CD8-positive, alpha-beta memory T cell (primary cell): Measurements from ENCODE around the gene MYO5B. TPM values are rescaled to one million over a fixed set of nuclear protein-coding genes. Genes with fewer than 3 reads are reported as not detected.

Experiments used
- CTCF ChIA-PET: fragments of 350-600 bp; sonication (Branson Sonifier 250); formaldehyde crosslinking; loops from one replicate; lab custom pipeline; 2021; ENCODE audit warnings: antibody characterized with exemption; lab: Charles Lee
- POLR2A ChIA-PET: fragments of 350-600 bp; sonication (Branson Sonifier 250); formaldehyde crosslinking; loops from one replicate; lab custom pipeline; 2021; ENCODE audit warnings: antibody characterized with exemption; lab: Charles Lee
- DNase-seq, 5 donors: peaks; one replicate each; pipeline versions ENCODE4 v3.0.0 to v3.0.0-alpha.2; 2020 to 2022; ENCODE audit warnings: mixed read lengths in 1 of 5
- H3K27ac ChIP-seq: one replicate; pipeline ENCODE4 v1.7.0; 2013; ENCODE audit warnings: low read depth, mild to moderate bottlenecking, low read length, moderate library complexity
- H3K27me3 ChIP-seq: 2 replicates; pipeline ENCODE4 v1.7.0; 2013; ENCODE audit warnings: low read length, mild to moderate bottlenecking; ENCODE audit not compliant: insufficient read depth, poor library complexity, severe bottlenecking
- H3K36me3 ChIP-seq: 2 replicates; pipeline ENCODE4 v1.7.0; 2013; ENCODE audit warnings: mild to moderate bottlenecking, low read length, moderate library complexity; ENCODE audit not compliant: insufficient read depth
- H3K4me1 ChIP-seq: 2 replicates; pipeline ENCODE4 v1.7.0; 2013; ENCODE audit warnings: mild to moderate bottlenecking, low read length, moderate library complexity; ENCODE audit not compliant: insufficient read depth
- H3K4me3 ChIP-seq: 2 replicates; pipeline ENCODE4 v1.7.0; 2013; ENCODE audit warnings: mild to moderate bottlenecking, low read length
- H3K9me3 ChIP-seq: 2 replicates; pipeline ENCODE4 v1.7.0; 2013; ENCODE audit warnings: mild to moderate bottlenecking, low read length
- H3K27ac Mint-ChIP-seq, 8 donors: one replicate each; pipeline ENCODE4 v1.8.0; 2020 to 2021; ENCODE audit warnings: mixed read lengths in 8 of 8, mild to moderate bottlenecking in 6 of 8, inconsistent platforms in 3 of 8, moderate library complexity in 3 of 8
- H3K27me3 Mint-ChIP-seq, 2 donors: one replicate each; pipeline ENCODE4 v1.8.0; 2020 to 2021; ENCODE audit warnings: mixed read lengths in 2 of 2, mild to moderate bottlenecking in 1 of 2, moderate library complexity in 1 of 2
- H3K36me3 Mint-ChIP-seq, 3 donors: one replicate each; pipeline ENCODE4 v1.8.0; 2020 to 2021; ENCODE audit warnings: mixed read lengths in 3 of 3, inconsistent platforms in 1 of 3, mild to moderate bottlenecking in 1 of 3
- H3K4me1 Mint-ChIP-seq, 3 donors: one replicate each; pipeline ENCODE4 v1.8.0; 2020 to 2021; ENCODE audit warnings: mixed read lengths in 3 of 3, inconsistent platforms in 1 of 3, mild to moderate bottlenecking in 1 of 3
- H3K4me3 Mint-ChIP-seq, 7 donors: one replicate each; pipeline ENCODE4 v1.8.0; 2020 to 2021; ENCODE audit warnings: mixed read lengths in 7 of 7, mild to moderate bottlenecking in 6 of 7, moderate library complexity in 4 of 7, inconsistent platforms in 2 of 7
- H3K9me3 Mint-ChIP-seq, 5 donors: one replicate each; pipeline ENCODE4 v1.8.0; 2020 to 2022; ENCODE audit warnings: mixed read lengths in 5 of 5, mild to moderate bottlenecking in 3 of 5, moderate library complexity in 2 of 5, inconsistent platforms in 1 of 5
- polyA plus RNA-seq: library from polyadenylated mRNA; unstranded; fragments of 300-500 nt; fragmentation: Illumina TruSeq; gene quantifications from one replicate; pipeline ENCODE4 v1.2.3, GENCODE V29; 2021
- total RNA-seq, 2 experiments: library from RNA; stranded (reverse); gene quantifications; one replicate each; pipeline ENCODE4 v1.2.3, GENCODE V29; 2021

Gene MYO5B
- total and polyA plus RNA-seq, 3 experiments from 2014 or later: 0.07 to 0.11 TPM; not detected in 1

- CTCF ChIA-PET: interaction anchor here (1.0 kb wide), 1 partner anchor 170 kb away, joined by 4 read pairs; no protein-coding TSS in a partner anchor
These were observed 7.3 kb downstream of the MYO5B start for GRCh38 chr18:50187659-50188058.

GRCh38 chr18:50186385-50186784 is 8.6 kb downstream of the MYO5B start:
- Mint-ChIP-seq H3K27me3 (peaks cover 8 to 54% of the 10 kb centered on the region in 2 donors), H3K9me3 (no peaks in the 10 kb centered on the region), H3K4me1 (no peaks in the 10 kb centered on the region), H3K36me3 (no peaks in the 10 kb centered on the region), H3K27ac (no peak overlapping the region), H3K4me3 (no peak overlapping the region)
- H3K4me1 ChIP-seq: no peaks in the 10 kb centered on the region
- no peak overlapping the region for H3K4me3 ChIP-seq
- POLR2A ChIA-PET: no interaction called here
- no peaks in the 10 kb centered on the region for H3K9me3 ChIP-seq
- peaks cover 5% of the 10 kb centered on the region for H3K27me3 ChIP-seq
- CTCF ChIA-PET: no interaction called here
- no peaks in the 10 kb centered on the region for H3K36me3 ChIP-seq
- no peak for DNase-seq
- no peak overlapping the region for H3K27ac ChIP-seq

More at GRCh38 chr18:50187659-50188058, 7.3 kb downstream of the MYO5B start:
- no peaks in the 10 kb centered on the region for H3K4me1 Mint-ChIP-seq
- H3K4me3 Mint-ChIP-seq: no peak overlapping the region
- no peak overlapping the region for H3K4me3 ChIP-seq
- no peaks in the 10 kb centered on the region for H3K36me3 Mint-ChIP-seq
- no peak overlapping the region for H3K27ac ChIP-seq
- no peaks in the 10 kb centered on the region for H3K4me1 ChIP-seq
- H3K27me3 Mint-ChIP-seq: peaks cover 16 to 59% of the 10 kb centered on the region in 2 donors
- no peaks in the 10 kb centered on the region for H3K36me3 ChIP-seq
- no peak for DNase-seq
- POLR2A ChIA-PET: no interaction called here
- no peaks in the 10 kb centered on the region for H3K9me3 ChIP-seq
- no peak overlapping the region for H3K27ac Mint-ChIP-seq
- peaks cover 5% of the 10 kb centered on the region for H3K27me3 ChIP-seq
- no peaks in the 10 kb centered on the region for H3K9me3 Mint-ChIP-seq

GRCh38 chr18:50183556-50183955 is 11.4 kb downstream of the MYO5B start:
- CTCF ChIA-PET: no interaction called here
- no peak for DNase-seq

GRCh38 chr18:50182511-50182910 is 12.4 kb downstream of the MYO5B start:
- H3K4me3 Mint-ChIP-seq: no peak overlapping the region
- no peaks in the 10 kb centered on the region for H3K36me3 Mint-ChIP-seq
- no peaks in the 10 kb centered on the region for H3K4me1 ChIP-seq
- H3K27ac Mint-ChIP-seq: no peak overlapping the region
- no peaks in the 10 kb centered on the region for H3K9me3 Mint-ChIP-seq
- no peak for DNase-seq
- peaks cover 5% of the 10 kb centered on the region for H3K27me3 ChIP-seq
- no peak overlapping the region for H3K4me3 ChIP-seq
- no peaks in the 10 kb centered on the region for H3K4me1 Mint-ChIP-seq
- no peak overlapping the region for H3K27ac ChIP-seq
- H3K27me3 Mint-ChIP-seq: peaks cover 9 to 49% of the 10 kb centered on the region in 2 donors
- no peaks in the 10 kb centered on the region for H3K9me3 ChIP-seq
- CTCF ChIA-PET: no interaction called here
- POLR2A ChIA-PET: no interaction called here
- no peaks in the 10 kb centered on the region for H3K36me3 ChIP-seq

More at GRCh38 chr18:50183556-50183955, 11.4 kb downstream of the MYO5B start:
- H3K9me3 Mint-ChIP-seq: no peaks in the 10 kb centered on the region
- no peak overlapping the region for H3K27ac Mint-ChIP-seq
- no peaks in the 10 kb centered on the region for H3K36me3 Mint-ChIP-seq
- no peaks in the 10 kb centered on the region for H3K9me3 ChIP-seq
- no peak overlapping the region for H3K27ac ChIP-seq
- H3K4me1 ChIP-seq: no peaks in the 10 kb centered on the region
- peaks cover 8 to 46% of the 10 kb centered on the region in 2 donors for H3K27me3 Mint-ChIP-seq
- peaks cover 5% of the 10 kb centered on the region for H3K27me3 ChIP-seq
- H3K36me3 ChIP-seq: no peaks in the 10 kb centered on the region
- H3K4me1 Mint-ChIP-seq: no peaks in the 10 kb centered on the region
- POLR2A ChIA-PET: no interaction called here
- H3K4me3 ChIP-seq: no peak overlapping the region
- H3K4me3 Mint-ChIP-seq: no peak overlapping the region

GRCh38 chr18:50181590-50181989 is 13.4 kb downstream of the MYO5B start:
- no peaks in the 10 kb centered on the region for H3K9me3 Mint-ChIP-seq
- Histone ChIP-seq H3K4me3 (no peak overlapping the region), H3K27ac (no peak overlapping the region), H3K9me3 (no peaks in the 10 kb centered on the region), H3K4me1 (no peaks in the 10 kb centered on the region), H3K27me3 (peaks cover 5% of the 10 kb centered on the region), H3K36me3 (no peaks in the 10 kb centered on the region)
- DNase-seq: no peak
- no peaks in the 10 kb centered on the region for H3K4me1 Mint-ChIP-seq
- ChIA-PET CTCF (no interaction called here), POLR2A (no interaction called here)
- H3K4me3 Mint-ChIP-seq: no peak overlapping the region
- H3K36me3 Mint-ChIP-seq: no peaks in the 10 kb centered on the region
- peaks cover 10 to 56% of the 10 kb centered on the region in 2 donors for H3K27me3 Mint-ChIP-seq
- H3K27ac Mint-ChIP-seq: no peak overlapping the region

- no peaks in the 10 kb centered on the region for H3K4me1 Mint-ChIP-seq
- Histone ChIP-seq H3K4me1 (no peaks in the 10 kb centered on the region), H3K4me3 (no peak overlapping the region), H3K27me3 (peaks cover 5% of the 10 kb centered on the region), H3K27ac (no peak overlapping the region), H3K9me3 (no peaks in the 10 kb centered on the region), H3K36me3 (no peaks in the 10 kb centered on the region)
- no peak for DNase-seq
- no peak overlapping the region for H3K27ac Mint-ChIP-seq
- peaks cover 8 to 59% of the 10 kb centered on the region in 2 donors for H3K27me3 Mint-ChIP-seq
- CTCF ChIA-PET: no interaction called here
- H3K9me3 Mint-ChIP-seq: no peaks in the 10 kb centered on the region
- H3K36me3 Mint-ChIP-seq: no peaks in the 10 kb centered on the region
- POLR2A ChIA-PET: no interaction called here
- H3K4me3 Mint-ChIP-seq: no peak overlapping the region
These were observed 15.5 kb downstream of the MYO5B start for GRCh38 chr18:50179465-50179864.

- Histone ChIP-seq H3K27ac (no peak overlapping the region), H3K4me3 (no peak overlapping the region), H3K36me3 (no peaks in the 10 kb centered on the region), H3K27me3 (no peaks in the 10 kb centered on the region), H3K9me3 (no peaks in the 10 kb centered on the region), H3K4me1 (no peaks in the 10 kb centered on the region)
- POLR2A ChIA-PET: no interaction called here
- H3K9me3 Mint-ChIP-seq: peaks cover 0 to 2% (median 0%) of the 10 kb centered on the region in 5 donors
- H3K27ac Mint-ChIP-seq: no peak overlapping the region
- CTCF ChIA-PET: no interaction called here
- H3K36me3 Mint-ChIP-seq: peaks cover 0 to 1% (median 0%) of the 10 kb centered on the region in 3 donors
- no peaks in the 10 kb centered on the region for H3K4me1 Mint-ChIP-seq
- H3K4me3 Mint-ChIP-seq: no peak overlapping the region
- no peak for DNase-seq
- H3K27me3 Mint-ChIP-seq: peaks cover 5 to 50% of the 10 kb centered on the region in 2 donors
These were observed 17.5 kb downstream of the MYO5B start for GRCh38 chr18:50177294-50177992.

GRCh38 chr18:50172367-50172766 is 22.6 kb downstream of the MYO5B start:
- Histone ChIP-seq H3K36me3 (no peaks in the 10 kb centered on the region), H3K27ac (no peak overlapping the region), H3K27me3 (no peaks in the 10 kb centered on the region), H3K4me1 (no peaks in the 10 kb centered on the region), H3K4me3 (no peak overlapping the region), H3K9me3 (no peaks in the 10 kb centered on the region)
- Mint-ChIP-seq H3K36me3 (peaks cover 0 to 1% (median 0%) of the 10 kb centered on the region in 3 donors), H3K27me3 (peaks cover 6 to 52% of the 10 kb centered on the region in 2 donors), H3K4me3 (no peak overlapping the region), H3K9me3 (peaks cover 0 to 3% (median 0%) of the 10 kb centered on the region in 5 donors), H3K27ac (no peak overlapping the region), H3K4me1 (no peaks in the 10 kb centered on the region)
- ChIA-PET CTCF (no interaction called here), POLR2A (no interaction called here)
- no peak for DNase-seq
